Loucy (cell line): ENCODE measurements around the gene NANOS3.

Source experiments
- H2AFZ ChIP-seq: fragments of 200-600 bp; sonication (generic); 2 replicates; pipeline ENCODE4 v1.6.0; 2016; ENCODE audit warnings: antibody characterized with exemption, mild to moderate bottlenecking, low read length, moderate library complexity
- H3F3A ChIP-seq: fragments of 200-600 bp; 2 replicates; pipeline ENCODE4 v1.6.0; 2016; ENCODE audit warnings: antibody characterized with exemption, low read depth, mild to moderate bottlenecking
- H3K27me3 ChIP-seq: fragments of 200-600 bp; sonication (generic); 2 replicates; pipeline ENCODE4 v1.6.1; 2014; ENCODE audit warnings: low read length, mild to moderate bottlenecking; ENCODE audit not compliant: insufficient read depth, poor library complexity, severe bottlenecking
- H3K36me3 ChIP-seq: fragments of 200-600 bp; sonication (generic); 2 replicates; pipeline ENCODE4 v1.6.1; 2016; ENCODE audit warnings: low read length; ENCODE audit not compliant: insufficient read depth
- H3K4me1 ChIP-seq: fragments of 200-600 bp; sonication (generic); 2 replicates; pipeline ENCODE4 v1.5.1; 2014; ENCODE audit warnings: low read length, mild to moderate bottlenecking; ENCODE audit not compliant: insufficient read depth, poor library complexity, severe bottlenecking
- H3K4me2 ChIP-seq: fragments of 200-600 bp; sonication (generic); 2 replicates; pipeline ENCODE4 v1.6.0; 2014; ENCODE audit warnings: antibody characterized with exemption, low read length, low read depth, mild to moderate bottlenecking; ENCODE audit not compliant: poor library complexity, severe bottlenecking
- H3K4me3 ChIP-seq: fragments of 200-600 bp; sonication (generic); 2 replicates; pipeline ENCODE4 v1.5.1; 2014; ENCODE audit warnings: low read length, mild to moderate bottlenecking, mixed read lengths; ENCODE audit not compliant: poor library complexity, severe bottlenecking
- H3K79me2 ChIP-seq: fragments of 200-600 bp; sonication (generic); 2 replicates; pipeline ENCODE4 v1.6.1; 2014; ENCODE audit warnings: low read length; ENCODE audit not compliant: insufficient read depth
- H3K9ac ChIP-seq: fragments of 200-600 bp; sonication (generic); 2 replicates; pipeline ENCODE4 v1.6.0; 2014; ENCODE audit warnings: mild to moderate bottlenecking, low read depth, low read length, moderate library complexity; ENCODE audit not compliant: poor library complexity, severe bottlenecking
- H3K9me2 ChIP-seq: fragments of 200-600 bp; sonication (generic); replicated peaks from 2 replicates; pipeline ENCODE4 v1.6.1; 2016; ENCODE audit warnings: low read depth, low read length, mixed read lengths
- H3K9me3 ChIP-seq: fragments of 200-600 bp; sonication (generic); 2 replicates; pipeline ENCODE4 v1.6.1; 2014; ENCODE audit warnings: mild to moderate bottlenecking, antibody characterized with exemption, low read length, low read depth; ENCODE audit not compliant: insufficient read depth
- H4K20me1 ChIP-seq: fragments of 200-600 bp; sonication (generic); 2 replicates; pipeline ENCODE4 v1.6.0; 2014; ENCODE audit warnings: antibody characterized with exemption, low read length, mild to moderate bottlenecking; ENCODE audit not compliant: insufficient read depth, poor library complexity, severe bottlenecking
- CTCF ChIP-seq: fragments of 200-600 bp; sonication (generic); conservative IDR thresholded peaks from 2 replicates; pipeline ENCODE4 v1.5.1; 2014; ENCODE audit warnings: mild to moderate bottlenecking, antibody characterized with exemption, low read length
- EZH2phosphoT487 ChIP-seq: fragments of 200-600 bp; IDR thresholded peaks from 2 replicates; pipeline ENCODE4 v1.6.1; 2018; ENCODE audit warnings: antibody characterized with exemption, mild to moderate bottlenecking, moderate library complexity, borderline replicate concordance

The NANOS3 gene

GRCh38 chr19:13881251-13881691 lies 4.3 kb downstream of the NANOS3 start:
- H3K4me1 ChIP-seq, result peaks cover 38% of the 10 kb centered on the region
- peak overlapping the region; percentile 72 for H3K9ac ChIP-seq
- H3K27me3 ChIP-seq, result no peaks in the 10 kb centered on the region
- no peaks in the 10 kb centered on the region for H3F3A ChIP-seq
- no peaks in the 10 kb centered on the region; the same call in 1 of the 2 replicates for H3K79me2 ChIP-seq
- H3K4me2 ChIP-seq, result peak overlapping the region; percentile 79
- H3K9me3 ChIP-seq, result no peaks in the 10 kb centered on the region
- H2AFZ ChIP-seq, result no peak overlapping the region
- no peak for TF ChIP-seq EZH2phosphoT487
- TF ChIP-seq CTCF, result 0 out of 2 replicates have a peak, but pooled peaks have one; percentile 21
- no peaks in the 10 kb centered on the region for H3K9me2 ChIP-seq
- H4K20me1 ChIP-seq, result no peaks in the 10 kb centered on the region
- peak overlapping the region; percentile 68 for H3K4me3 ChIP-seq
- H3K36me3 ChIP-seq, result no peaks in the 10 kb centered on the region

DNA sequence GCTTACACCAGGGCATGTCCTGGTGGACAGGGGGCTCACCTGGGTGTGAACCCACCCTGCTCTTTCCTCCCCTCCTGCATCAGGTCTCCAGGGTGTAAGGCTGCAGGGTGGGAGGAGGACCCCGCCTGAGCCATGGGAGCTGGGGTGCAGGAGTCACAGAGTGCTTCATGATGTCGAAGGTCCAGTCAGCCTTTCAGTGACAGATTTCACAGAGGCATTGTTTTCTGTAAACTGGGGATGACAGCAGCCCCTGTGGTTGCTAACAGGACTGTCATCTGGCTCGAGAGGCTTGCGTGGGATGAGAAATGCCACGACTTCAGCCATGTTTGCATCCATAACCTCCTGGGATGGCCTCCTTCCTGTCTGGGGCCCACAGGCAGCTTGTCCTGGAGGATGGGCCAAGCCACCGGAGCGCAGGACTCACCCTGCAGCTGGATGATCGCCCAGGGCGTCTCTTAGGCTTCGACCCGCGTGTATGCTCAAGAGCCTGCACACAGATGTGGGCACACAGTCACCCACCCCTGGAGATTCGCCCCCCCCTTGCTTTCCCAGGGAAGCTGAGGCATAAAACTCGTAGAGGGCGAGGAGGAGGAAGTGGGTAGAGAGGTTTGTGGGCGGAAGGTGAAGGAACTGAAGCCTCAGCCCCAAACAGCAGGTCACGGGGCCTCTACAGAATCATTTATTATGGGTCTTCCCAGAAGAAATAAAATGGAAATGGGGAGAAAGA lies 4.9 kb downstream of the NANOS3 start:
- H3K79me2 ChIP-seq, result no peaks in the 10 kb centered on the region; the same call in 1 of the 2 replicates
- H3K4me2 ChIP-seq, result peak overlapping the region; percentile 79
- no peaks in the 10 kb centered on the region for H3K9me3 ChIP-seq
- H3K36me3 ChIP-seq, result no peaks in the 10 kb centered on the region
- H3K9ac ChIP-seq, result peak overlapping the region; percentile 72
- H3K4me3 ChIP-seq, result peak overlapping the region; percentile 68
- H4K20me1 ChIP-seq, result no peaks in the 10 kb centered on the region
- no peak overlapping the region for H2AFZ ChIP-seq
- no peaks in the 10 kb centered on the region for H3K9me2 ChIP-seq
- no peaks in the 10 kb centered on the region for H3K27me3 ChIP-seq
- TF ChIP-seq CTCF, result no peak
- TF ChIP-seq EZH2phosphoT487, result no peak
- peaks cover 38% of the 10 kb centered on the region for H3K4me1 ChIP-seq
- H3F3A ChIP-seq, result no peaks in the 10 kb centered on the region

- Histone ChIP-seq H3K79me2 (no peaks in the 10 kb centered on the region; the same call in 1 of the 2 replicates), H3K9ac (peak overlapping the region; percentile 72), H3F3A (no peaks in the 10 kb centered on the region), H3K27me3 (no peaks in the 10 kb centered on the region), H3K9me3 (no peaks in the 10 kb centered on the region), H3K4me2 (peak overlapping the region; percentile 79), H3K9me2 (no peaks in the 10 kb centered on the region), H2AFZ (no peak overlapping the region), H3K4me1 (peaks cover 38% of the 10 kb centered on the region), H3K4me3 (peak overlapping the region; percentile 68), H4K20me1 (no peaks in the 10 kb centered on the region), H3K36me3 (no peaks in the 10 kb centered on the region)
- TF ChIP-seq CTCF, result no peak
- no peak for TF ChIP-seq EZH2phosphoT487
Observed at GRCh38 chr19:13882419-13882795, 5.5 kb downstream of the NANOS3 start.
